HG02642 (cell line): Measurements from ENCODE around the gene CRB1.

Experiments used
- ATAC-seq: cut with Tn5 transposase; IDR thresholded peaks from one replicate; pipeline ENCODE4 v1.9.1; 2021; ENCODE audit warnings: mild to moderate bottlenecking; ENCODE audit not compliant: unreplicated experiment, poor library complexity

The CRB1 gene

GRCh38 chr1:197342044-197342565 lies 74.1 kb downstream of the CRB1 start:
- ATAC-seq, result no peak

DNA sequence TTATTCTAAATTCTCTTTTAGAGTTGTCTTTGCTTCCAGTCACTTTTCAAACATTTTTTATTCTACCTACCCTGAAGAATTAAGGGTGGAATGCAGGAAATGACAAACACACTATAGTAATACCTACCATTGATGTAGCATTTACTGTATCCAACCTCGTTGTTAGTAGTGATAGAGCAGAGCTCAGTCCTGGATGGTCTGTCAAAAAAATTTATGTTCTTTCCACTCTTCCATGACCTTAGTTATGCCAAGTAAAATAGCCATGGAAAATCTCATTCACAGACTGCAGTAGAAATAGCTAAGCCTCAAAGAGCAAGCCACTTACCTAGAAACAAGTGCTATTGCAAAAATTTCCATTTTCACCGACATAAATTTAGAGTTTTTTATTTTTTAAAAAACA lies 74.6 kb downstream of the CRB1 start:
- no peak for ATAC-seq

DNA sequence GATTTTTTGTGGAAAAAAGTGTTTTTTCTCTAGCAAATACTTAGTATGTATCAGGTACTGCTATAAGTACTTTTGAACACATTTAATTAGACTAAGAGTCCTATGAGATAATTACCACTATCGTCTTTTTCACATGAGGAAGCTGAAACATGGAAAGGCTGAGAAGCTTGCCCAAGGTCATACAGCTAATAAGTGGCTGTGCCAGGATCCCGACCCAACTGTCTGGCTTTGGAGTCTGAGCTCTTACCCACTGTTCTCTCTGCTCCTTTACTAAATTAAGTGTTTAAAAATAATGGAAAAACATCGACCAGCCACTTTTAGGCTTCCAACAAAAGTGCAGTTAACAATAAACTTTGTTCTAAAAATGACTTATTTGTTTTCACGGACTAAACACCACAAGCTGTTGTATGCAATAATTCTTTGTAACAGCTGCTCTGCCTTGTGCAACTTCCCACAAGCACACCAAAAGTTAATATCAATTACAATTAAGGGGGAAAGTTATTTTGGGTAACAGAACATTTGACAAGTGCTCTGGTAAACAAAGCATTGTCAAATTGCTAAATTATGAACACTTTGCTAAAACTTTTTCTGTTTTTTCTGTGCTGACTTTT lies 75.7 kb downstream of the CRB1 start:
- ATAC-seq, result no peak

DNA sequence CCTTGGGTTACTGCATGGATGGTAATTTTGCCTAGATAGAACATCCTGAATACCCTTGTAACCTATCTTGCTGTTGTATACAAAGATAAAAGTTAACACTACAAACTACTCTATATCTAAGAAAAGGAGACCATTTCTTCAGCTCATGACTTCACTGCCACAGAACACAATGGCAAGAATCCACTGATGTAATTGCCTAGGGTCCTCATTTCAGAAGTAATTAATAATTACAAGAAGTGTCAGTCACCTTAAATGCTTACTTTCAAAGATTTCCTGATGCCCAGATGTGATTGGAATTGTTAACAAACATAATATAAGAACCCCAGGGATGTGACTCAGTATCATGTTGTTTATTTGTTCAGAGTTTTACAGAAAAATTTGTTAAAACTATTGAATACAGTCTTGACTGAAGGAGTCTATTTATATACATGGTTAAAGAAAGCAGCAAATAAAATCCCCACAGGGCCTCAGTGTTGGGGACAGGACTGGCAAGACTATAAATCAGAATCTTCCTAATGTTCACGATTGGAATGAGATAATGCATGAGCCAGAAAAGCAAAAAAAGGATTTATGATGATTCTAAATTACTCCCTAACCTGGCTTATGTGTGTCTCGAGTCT lies 83.9 kb downstream of the CRB1 start:
- ATAC-seq, result no peak

DNA sequence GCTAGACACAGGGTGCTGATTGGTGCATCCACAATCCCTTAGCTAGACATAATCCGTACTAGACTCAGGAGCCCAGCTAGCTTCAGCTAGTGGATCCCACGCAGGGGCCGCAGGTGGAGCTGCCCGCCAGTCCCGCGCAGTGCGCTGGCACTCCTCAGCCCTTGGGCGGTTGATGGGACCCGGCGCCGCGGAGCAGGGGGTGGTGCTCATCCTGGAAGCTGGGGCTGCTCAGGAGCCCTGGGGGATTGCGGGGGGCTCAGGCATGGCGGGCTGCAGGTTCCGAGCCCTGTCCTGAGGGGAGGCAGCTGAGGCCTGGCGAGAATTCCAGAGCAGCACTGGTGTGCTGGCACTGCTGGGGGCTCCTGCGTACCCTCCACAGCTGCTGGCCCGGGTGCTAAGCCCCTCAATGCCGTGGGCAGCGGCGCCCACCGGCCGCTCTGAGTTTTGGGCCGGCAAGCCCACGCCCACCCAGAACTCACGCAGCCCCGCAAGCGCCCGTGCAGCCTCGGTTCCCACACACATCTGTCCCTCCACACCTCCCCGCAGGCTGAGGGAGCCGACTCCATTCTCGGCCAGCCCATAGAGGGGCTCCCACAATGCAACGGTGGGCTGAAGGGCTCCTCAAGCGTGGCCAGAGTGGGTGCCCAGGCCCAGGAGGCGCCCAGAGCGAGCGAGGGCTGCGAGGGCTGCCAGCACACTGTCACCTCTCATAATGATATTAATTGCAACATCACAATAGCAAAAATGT lies 87.4 kb downstream of the CRB1 start:
- ATAC-seq, result no peak

GRCh38 chr1:197356723-197357533 lies 88.9 kb downstream of the CRB1 start:
- peak; percentile 65 for ATAC-seq

DNA sequence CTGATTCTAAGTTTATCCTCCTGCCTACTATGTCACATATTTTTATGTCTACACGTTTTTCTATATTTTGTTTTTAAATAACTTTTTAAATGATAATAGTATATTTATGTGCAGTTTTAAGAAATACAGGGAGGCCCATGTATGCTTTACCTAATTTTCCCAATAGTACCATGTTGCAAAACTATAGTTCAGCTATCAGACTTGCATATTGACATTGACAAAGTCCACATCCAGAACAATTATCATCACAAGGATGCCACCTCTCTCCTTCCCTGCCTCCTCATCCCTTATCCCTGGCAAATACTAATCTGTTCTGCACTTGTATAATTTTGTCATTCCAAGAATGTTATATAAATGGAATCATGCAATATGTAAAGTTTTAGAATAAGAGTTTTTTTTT lies 90.9 kb downstream of the CRB1 start:
- ATAC-seq, result no peak

GRCh38 chr1:197360068-197360467 lies 92.0 kb downstream of the CRB1 start:
- ATAC-seq, result no peak

- no peak for ATAC-seq
Measured at GRCh38 chr1:197362871-197363270, 94.8 kb downstream of the CRB1 start.

DNA sequence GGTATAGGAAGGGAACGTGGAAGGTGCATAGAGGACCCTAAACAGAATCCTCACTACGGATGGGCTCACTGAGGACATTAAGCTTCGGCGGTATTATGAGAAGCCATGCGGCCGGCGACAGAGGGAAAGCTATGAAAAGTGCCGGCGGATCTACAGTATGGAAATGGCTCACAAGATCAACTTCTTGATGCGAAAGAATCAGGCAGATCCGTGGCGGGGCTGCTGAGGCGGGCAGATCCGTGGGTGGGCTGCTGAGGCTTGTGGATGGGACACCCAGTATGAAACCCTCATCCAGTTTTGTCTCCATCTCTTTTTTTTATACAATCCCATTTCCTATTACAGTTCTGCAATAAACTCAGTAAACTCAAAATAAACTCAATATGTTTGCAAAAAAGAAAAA lies 95.8 kb downstream of the CRB1 start:
- no peak for ATAC-seq

DNA sequence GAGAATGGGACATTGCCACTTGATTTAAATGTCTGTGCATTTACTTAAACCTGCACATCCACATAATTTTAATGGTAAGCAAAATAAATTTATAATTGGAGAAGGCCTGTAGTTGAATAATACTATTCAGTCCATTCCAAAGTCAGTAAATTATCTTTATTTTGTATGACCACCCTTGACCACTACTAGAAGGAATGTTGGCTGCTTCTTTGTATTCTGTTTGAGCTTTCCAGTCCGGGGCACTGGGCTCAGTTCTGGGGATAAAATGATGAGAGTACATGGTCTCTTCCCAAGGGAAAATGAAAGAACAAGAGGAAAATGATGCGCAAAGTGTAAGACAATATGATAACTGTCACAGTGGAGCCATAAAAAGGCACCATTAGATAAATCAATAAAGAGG lies 98.9 kb downstream of the CRB1 start:
- ATAC-seq, result no peak

GRCh38 chr1:197367627-197368026 lies 99.6 kb downstream of the CRB1 start:
- ATAC-seq, result no peak

- ATAC-seq, result no peak
Measured at GRCh38 chr1:197374428-197374827, 106.4 kb downstream of the CRB1 start.

GRCh38 chr1:197384471-197384870 lies 116.4 kb downstream of the CRB1 start:
- ATAC-seq, result no peak

- ATAC-seq, result no peak
Measured at GRCh38 chr1:197388801-197389200, 120.7 kb downstream of the CRB1 start.

- no peak for ATAC-seq
Measured at GRCh38 chr1:197390856-197391255, 122.8 kb downstream of the CRB1 start.

GRCh38 chr1:197391303-197392226 lies 123.5 kb downstream of the CRB1 start:
- no peak for ATAC-seq

DNA sequence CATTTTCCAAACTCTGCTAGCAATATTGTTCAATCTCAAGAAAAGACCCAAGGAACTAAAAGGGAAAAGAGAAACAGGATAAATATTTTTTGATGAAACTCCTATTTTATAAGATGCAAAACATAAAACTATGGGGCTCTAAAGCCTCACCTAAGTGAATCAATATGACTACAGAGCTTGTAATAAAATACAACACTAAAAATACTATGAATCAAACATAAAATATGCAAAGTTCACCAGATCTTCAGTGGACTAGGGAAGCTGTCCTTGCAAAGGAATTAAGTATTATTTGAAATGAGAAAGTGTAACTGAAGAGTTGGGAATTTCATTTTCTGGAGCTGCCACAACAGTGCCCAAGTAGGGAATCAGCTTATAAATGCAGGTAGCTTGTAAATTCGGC lies 124.5 kb downstream of the CRB1 start:
- ATAC-seq, result no peak

GRCh38 chr1:197393105-197393504 lies 125.1 kb downstream of the CRB1 start:
- no peak for ATAC-seq

- ATAC-seq, result no peak
Measured at GRCh38 chr1:197393772-197394171, 125.7 kb downstream of the CRB1 start.
